Measurements from ENCODE around the gene TMEM229B. TPM values are rescaled to one million over a fixed set of nuclear protein-coding genes. Genes with fewer than 3 reads are reported as not detected.

TMEM229B gene
- total and polyA plus RNA-seq, 4 donors, result 0.40 to 2.0 (median 1.6) TPM

- no peak for TF ChIP-seq REST (IDR thresholded peaks at IDR 0.05)
- no peak for TF ChIP-seq YY1 (IDR thresholded peaks at IDR 0.05)
- TF ChIP-seq FOXA1 (IDR thresholded peaks at IDR 0.05), result no peak
- TF ChIP-seq RAD21 (IDR thresholded peaks at IDR 0.05), result no peak
Measured at GRCh38 chr14:67512463-67513310, 24.2 kb upstream of the TMEM229B start (continued).

- H3K9ac ChIP-seq (ENCODE audit: low read depth in 1 of 2, low read length in 2 of 2), result no peak overlapping the region
- TF ChIP-seq REST (IDR thresholded peaks at IDR 0.05), result no peak
- TF ChIP-seq TAF1 (conservative IDR thresholded peaks at IDR 0.05), result no peak
- TF ChIP-seq RXRA (IDR thresholded peaks at IDR 0.05), result no peak
- no peak for TF ChIP-seq EGR1 (IDR thresholded peaks at IDR 0.05; ENCODE audit: low read depth in 2 of 2)
- TF ChIP-seq SP1 (IDR thresholded peaks at IDR 0.05), result no peak
- TF ChIP-seq YY1 (IDR thresholded peaks at IDR 0.05), result no peak
- TF ChIP-seq FOXA2 (IDR thresholded peaks at IDR 0.05), result no peak
- no peak for TF ChIP-seq JUND (IDR thresholded peaks at IDR 0.05)
- TF ChIP-seq, protein P1, sequence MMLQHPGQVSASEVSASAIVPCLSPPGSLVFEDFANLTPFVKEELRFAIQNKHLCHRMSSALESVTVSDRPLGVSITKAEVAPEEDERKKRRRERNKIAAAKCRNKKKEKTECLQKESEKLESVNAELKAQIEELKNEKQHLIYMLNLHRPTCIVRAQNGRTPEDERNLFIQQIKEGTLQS (IDR thresholded peaks at IDR 0.05), result no peak
- TF ChIP-seq FOXA1 (IDR thresholded peaks at IDR 0.05), result no peak
- no peak for TF ChIP-seq NR2F2 (IDR thresholded peaks at IDR 0.05)
- no peak for TF ChIP-seq HNF4G (IDR thresholded peaks at IDR 0.05)
- no peak for TF ChIP-seq HNF4A (conservative IDR thresholded peaks at IDR 0.05)
- TF ChIP-seq RAD21 (IDR thresholded peaks at IDR 0.05), result no peak
- 76% methylated on average over 3 of the region's 3 CpGs for WGBS
Measured at GRCh38 chr14:67510836-67511235, 22.3 kb upstream of the TMEM229B start.

More at GRCh38 chr14:67510836-67511235, 22.3 kb upstream of the TMEM229B start:
- no peaks in the 10 kb centered on the region for H3K27me3 ChIP-seq (ENCODE audit: control insufficient read depth in 4 of 4, insufficient read depth in 4 of 4, low read length in 3 of 4)
- no peaks in the 10 kb centered on the region for H3K9me3 ChIP-seq (ENCODE audit: control insufficient read depth in 4 of 4, low read length in 3 of 4)
- no peak for DNase-seq (ENCODE audit: low spot score)
- no peak overlapping the region for H3K4me3 ChIP-seq (ENCODE audit: low read depth in 1 of 3, low read length in 3 of 3)
- no peaks in the 10 kb centered on the region for H3K36me3 ChIP-seq (ENCODE audit: control insufficient read depth in 4 of 4, insufficient read depth in 3 of 4, low read depth in 1 of 4, low read length in 3 of 4)
- peaks cover 0 to 11% (median 5%) of the 10 kb centered on the region in 4 donors for H3K4me1 ChIP-seq (ENCODE audit: control insufficient read depth in 4 of 4, insufficient read depth in 4 of 4, low read length in 3 of 4)
- H3K27ac ChIP-seq (ENCODE audit: low read depth in 1 of 2, low read length in 2 of 2), result no peak overlapping the region

Measured in liver (tissue), 9 donors.